Panc1 (cell line): ENCODE data around the gene MED12L.

Experiments
- POLR2AphosphoS5 ChIP-seq: IDR thresholded peaks from 2 replicates; pipeline ENCODE4 v1.6.1; 2012; ENCODE audit warnings: mild to moderate bottlenecking, low read depth, low read length, moderate library complexity
- TCF7L2 ChIP-seq: IDR thresholded peaks from 2 replicates; pipeline ENCODE4 v1.6.1; 2011; ENCODE audit warnings: mild to moderate bottlenecking, low read depth, low read length, inconsistent platforms

DNA sequence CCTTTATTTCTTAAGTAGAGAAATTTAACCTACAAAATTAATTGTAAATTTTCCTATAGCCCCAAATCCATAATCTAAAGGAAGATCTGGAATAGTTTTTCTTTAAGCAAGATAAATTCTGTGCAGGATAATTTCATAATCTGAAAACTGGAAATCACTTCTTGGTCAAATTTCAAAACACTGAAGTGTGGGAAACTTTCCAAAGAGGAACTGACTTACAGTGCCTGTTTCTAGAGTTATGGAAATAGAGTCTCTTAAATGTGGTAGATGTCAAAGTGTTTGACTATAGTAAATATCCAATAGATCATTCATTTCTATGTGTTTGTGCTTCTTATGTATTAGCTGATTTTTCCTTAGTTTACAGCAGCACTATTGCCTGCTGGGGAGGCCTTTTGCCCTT, 245.4 kb downstream of the MED12L start:
- TF ChIP-seq TCF7L2: no peak
- TF ChIP-seq POLR2AphosphoS5: no peak
